Smooth muscle cell (in vitro differentiated cells): Measurements from ENCODE around the gene IKZF2. TPM values are rescaled to one million over a fixed set of nuclear protein-coding genes. Genes with fewer than 3 reads are reported as not detected.

Source experiments
- DNase-seq: peaks from one replicate; lab custom pipeline; 2025; ENCODE audit not compliant: unreplicated experiment; lab: John Stamatoyannopoulos, UW
- H2AFZ ChIP-seq: fragments of 200-600 bp; sonication (generic); 2 replicates; pipeline ENCODE4 v1.6.0; 2016; ENCODE audit warnings: antibody characterized with exemption, low read depth, mild to moderate bottlenecking
- H3F3A ChIP-seq: fragments of 200-600 bp; sonication (generic); 2 replicates; pipeline ENCODE4 v1.6.0; 2017; ENCODE audit warnings: antibody characterized with exemption, low read depth
- H3K27ac ChIP-seq: fragments of 200-600 bp; sonication (generic); 2 replicates; pipeline ENCODE4 v1.5.1; 2016; ENCODE audit warnings: low read depth, mild to moderate bottlenecking
- H3K27me3 ChIP-seq: fragments of 200-600 bp; sonication (generic); 2 replicates; pipeline ENCODE4 v1.6.1; 2016; ENCODE audit warnings: low read depth, mild to moderate bottlenecking
- H3K36me3 ChIP-seq: fragments of 200-600 bp; sonication (generic); 2 replicates; pipeline ENCODE4 v1.5.1; 2016; ENCODE audit warnings: low read depth
- H3K4me1 ChIP-seq: fragments of 200-600 bp; sonication (generic); 2 replicates; pipeline ENCODE4 v1.5.1; 2016; ENCODE audit warnings: low read depth
- H3K4me2 ChIP-seq: fragments of 200-600 bp; sonication (generic); 2 replicates; pipeline ENCODE4 v1.6.0; 2016; ENCODE audit warnings: mild to moderate bottlenecking
- H3K4me3 ChIP-seq: fragments of 200-600 bp; sonication (generic); 2 replicates; pipeline ENCODE4 v1.5.1; 2016; ENCODE audit warnings: mild to moderate bottlenecking
- H3K79me2 ChIP-seq: fragments of 200-600 bp; sonication (generic); 2 replicates; pipeline ENCODE4 v1.6.0; 2016; ENCODE audit warnings: low read depth, mild to moderate bottlenecking
- H3K9ac ChIP-seq: fragments of 200-600 bp; sonication (generic); 2 replicates; pipeline ENCODE4 v1.6.0; 2016; ENCODE audit warnings: low read depth
- H3K9me3 ChIP-seq: fragments of 200-600 bp; sonication (generic); replicated peaks from 2 replicates; pipeline ENCODE4 v1.5.1; 2016; ENCODE audit warnings: low read depth
- H4K20me1 ChIP-seq: fragments of 200-600 bp; sonication (generic); 2 replicates; pipeline ENCODE4 v1.6.0; 2016; ENCODE audit warnings: low read depth
- WGBS: methylation state at CpG from one replicate; pipeline ENCODE4 v1.1.7; 2016; ENCODE audit warnings: low lambda C conversion rate; 5-methylcytosine and 5-hydroxymethylcytosine counted together
- polyA plus RNA-seq: library from polyadenylated mRNA; unstranded; fragments of >200 nt; fragmentation: Nextera tagmentation; extraction: Ambion mirVana; gene quantifications from 2 replicates; pipeline ENCODE4 v1.2.1, GENCODE V29; 2016
- total RNA-seq: library from RNA; depleted of rRNA; stranded (reverse); fragments of >200 nt; gene quantifications from 2 replicates; pipeline ENCODE4 v1.2.3, GENCODE V29; 2014
- TF ChIP-seq, protein P1 (sequence below): fragments of 200-600 bp; sonication (generic); IDR thresholded peaks from 2 replicates; pipeline ENCODE4 v1.5.1; 2017; ENCODE audit warnings: borderline replicate concordance, mild to moderate bottlenecking, antibody characterized with exemption; ENCODE audit not compliant: insufficient read depth, poor library complexity, severe bottlenecking

The IKZF2 gene
- total and polyA plus RNA-seq, 2 experiments from 2014 or later: 0.69 to 16.5 TPM

DNA sequence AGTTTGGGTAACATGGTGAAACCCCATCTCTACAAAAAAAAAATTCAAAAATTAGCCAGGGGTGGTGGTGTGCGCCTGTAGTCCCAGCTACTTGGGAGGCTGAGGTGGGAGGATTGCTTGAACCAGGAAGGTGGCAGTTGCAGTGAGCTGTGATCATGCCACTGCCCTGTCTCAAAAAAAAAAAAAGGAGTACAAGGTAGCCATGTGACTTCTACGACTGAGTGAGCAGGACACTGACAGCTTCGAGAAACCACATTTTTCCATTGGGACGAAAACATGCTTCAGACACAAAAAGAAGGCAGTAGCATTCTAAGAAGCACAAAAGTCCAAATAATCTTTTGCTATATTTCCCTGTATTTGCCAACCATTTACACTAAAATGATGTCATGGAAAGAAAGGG, 19.7 kb upstream of the IKZF2 start:
- TF ChIP-seq, protein P1, sequence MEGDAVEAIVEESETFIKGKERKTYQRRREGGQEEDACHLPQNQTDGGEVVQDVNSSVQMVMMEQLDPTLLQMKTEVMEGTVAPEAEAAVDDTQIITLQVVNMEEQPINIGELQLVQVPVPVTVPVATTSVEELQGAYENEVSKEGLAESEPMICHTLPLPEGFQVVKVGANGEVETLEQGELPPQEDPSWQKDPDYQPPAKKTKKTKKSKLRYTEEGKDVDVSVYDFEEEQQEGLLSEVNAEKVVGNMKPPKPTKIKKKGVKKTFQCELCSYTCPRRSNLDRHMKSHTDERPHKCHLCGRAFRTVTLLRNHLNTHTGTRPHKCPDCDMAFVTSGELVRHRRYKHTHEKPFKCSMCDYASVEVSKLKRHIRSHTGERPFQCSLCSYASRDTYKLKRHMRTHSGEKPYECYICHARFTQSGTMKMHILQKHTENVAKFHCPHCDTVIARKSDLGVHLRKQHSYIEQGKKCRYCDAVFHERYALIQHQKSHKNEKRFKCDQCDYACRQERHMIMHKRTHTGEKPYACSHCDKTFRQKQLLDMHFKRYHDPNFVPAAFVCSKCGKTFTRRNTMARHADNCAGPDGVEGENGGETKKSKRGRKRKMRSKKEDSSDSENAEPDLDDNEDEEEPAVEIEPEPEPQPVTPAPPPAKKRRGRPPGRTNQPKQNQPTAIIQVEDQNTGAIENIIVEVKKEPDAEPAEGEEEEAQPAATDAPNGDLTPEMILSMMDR: no peak
- 95% methylated on average over 4 of the region's 4 CpGs for WGBS
- Histone ChIP-seq H3K4me1 (no peaks in the 10 kb centered on the region), H2AFZ (no peak overlapping the region), H3K79me2 (no peaks in the 10 kb centered on the region), H3K27ac (no peak overlapping the region), H3K4me3 (no peak overlapping the region), H3K4me2 (no peak overlapping the region), H4K20me1 (no peaks in the 10 kb centered on the region), H3F3A (no peaks in the 10 kb centered on the region), H3K27me3 (no peaks in the 10 kb centered on the region), H3K36me3 (no peaks in the 10 kb centered on the region), H3K9me3 (no peaks in the 10 kb centered on the region), H3K9ac (no peak overlapping the region)
- no peak for DNase-seq

DNA sequence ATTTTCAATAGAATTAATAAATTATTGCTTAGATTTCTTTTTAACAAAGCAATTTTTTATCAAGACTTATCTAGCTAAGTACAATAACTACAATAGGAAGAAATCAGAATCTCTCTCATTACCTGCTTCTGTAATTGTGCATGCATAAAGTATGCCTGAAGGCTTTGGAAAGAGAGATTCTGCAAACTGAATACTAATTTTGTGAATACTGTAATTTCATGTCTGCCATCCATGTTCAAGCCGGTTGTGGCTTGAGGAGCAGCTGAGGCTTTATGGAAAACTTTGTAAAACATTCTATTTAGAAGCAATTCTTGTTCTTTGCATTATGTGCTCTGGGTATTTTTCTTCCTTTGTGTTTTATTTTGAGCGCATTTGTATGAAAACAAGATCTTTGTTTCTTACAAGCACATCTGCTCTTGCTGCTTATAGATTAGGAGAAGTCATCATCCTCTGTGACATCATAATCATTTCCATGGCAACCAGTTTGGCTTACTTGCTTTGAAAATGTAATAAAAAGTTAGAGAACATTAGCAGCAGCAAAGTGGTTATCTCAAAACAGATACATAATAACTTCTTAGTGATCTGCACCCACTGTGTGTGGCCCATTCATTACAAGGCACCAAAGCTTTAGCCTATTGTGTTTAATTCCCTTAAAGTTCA, 16.0 kb upstream of the IKZF2 start:
- no peak for DNase-seq
- Histone ChIP-seq H3K4me2 (no peak overlapping the region), H3K27me3 (no peaks in the 10 kb centered on the region), H3K4me3 (no peak overlapping the region), H3F3A (no peaks in the 10 kb centered on the region), H2AFZ (no peak overlapping the region), H4K20me1 (no peaks in the 10 kb centered on the region), H3K9ac (no peak overlapping the region), H3K9me3 (no peaks in the 10 kb centered on the region), H3K36me3 (no peaks in the 10 kb centered on the region), H3K27ac (no peak overlapping the region), H3K4me1 (no peaks in the 10 kb centered on the region), H3K79me2 (no peaks in the 10 kb centered on the region)
- WGBS: 91% methylated on average over 2 of the region's 2 CpGs
- TF ChIP-seq, protein P1: no peak

DNA sequence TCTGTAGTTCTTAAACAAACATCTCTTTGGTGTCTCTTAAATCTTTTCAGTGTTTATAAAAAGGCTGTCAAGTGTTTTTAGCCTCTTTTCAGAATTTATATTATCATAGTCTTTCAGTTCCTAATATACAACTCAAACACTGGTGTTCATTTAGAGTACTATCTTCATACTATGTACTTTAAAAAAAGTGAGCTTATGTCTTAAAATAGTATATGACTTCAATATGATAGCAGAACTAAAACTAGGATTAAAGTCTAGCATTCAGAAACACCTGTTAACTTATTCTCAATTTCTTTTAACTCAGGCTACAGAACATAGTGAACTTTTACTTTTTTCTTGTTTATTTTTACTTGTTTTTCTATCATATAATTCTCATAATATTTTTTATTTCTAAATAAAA, 14.7 kb upstream of the IKZF2 start:
- Histone ChIP-seq H3K27ac (no peak overlapping the region), H3F3A (peaks cover 2% of the 10 kb centered on the region), H3K36me3 (no peaks in the 10 kb centered on the region), H3K9me3 (no peaks in the 10 kb centered on the region), H3K79me2 (no peaks in the 10 kb centered on the region), H3K9ac (no peak overlapping the region), H4K20me1 (no peaks in the 10 kb centered on the region), H3K4me3 (no peak overlapping the region), H3K27me3 (no peaks in the 10 kb centered on the region), H3K4me1 (no peaks in the 10 kb centered on the region), H3K4me2 (no peak overlapping the region), H2AFZ (no peak overlapping the region)
- no peak for DNase-seq
- TF ChIP-seq, protein P1: no peak

DNA sequence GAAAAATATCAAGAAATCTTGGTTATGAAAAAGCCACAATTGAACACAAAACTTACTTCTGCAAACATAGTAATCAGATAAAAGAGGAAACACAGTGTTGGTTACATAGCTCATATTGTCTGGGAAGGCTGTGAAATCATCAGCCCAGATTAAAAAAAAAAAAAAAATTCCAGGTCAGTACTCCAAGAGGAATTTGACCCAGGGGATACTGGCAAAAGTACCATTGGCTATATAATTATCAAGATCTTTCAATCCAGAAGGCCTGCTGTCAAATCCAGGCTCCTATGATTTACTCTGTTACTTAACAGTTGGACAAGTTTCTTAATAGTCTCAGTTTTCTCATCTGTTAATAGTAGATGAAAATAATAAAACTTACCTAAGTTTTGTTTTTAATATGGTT, 12.9 kb upstream of the IKZF2 start:
- H4K20me1 ChIP-seq: no peaks in the 10 kb centered on the region
- no peak overlapping the region for H3K4me3 ChIP-seq
- H3K36me3 ChIP-seq: no peaks in the 10 kb centered on the region
- no peak overlapping the region for H2AFZ ChIP-seq
- no peak overlapping the region for H3K9ac ChIP-seq
- no peaks in the 10 kb centered on the region for H3K9me3 ChIP-seq
- H3F3A ChIP-seq: peaks cover 2% of the 10 kb centered on the region
- TF ChIP-seq, protein P1: no peak
- H3K27me3 ChIP-seq: no peaks in the 10 kb centered on the region
- no peak for DNase-seq
- no peak overlapping the region for H3K4me2 ChIP-seq
- H3K27ac ChIP-seq: no peak overlapping the region
- H3K4me1 ChIP-seq: no peaks in the 10 kb centered on the region
- H3K79me2 ChIP-seq: no peaks in the 10 kb centered on the region
